GM23248 (cell line): ENCODE measurements around the gene CRYAA.

ENCODE experiments used
- EZH2 ChIP-seq: fragments of 200-600 bp; sonication (generic); IDR thresholded peaks from 2 replicates; pipeline ENCODE4 v1.6.1; 2018; ENCODE audit warnings: antibody characterized with exemption, mild to moderate bottlenecking; ENCODE audit not compliant: insufficient read depth, poor library complexity, severe bottlenecking
- EZH2phosphoT487 ChIP-seq: fragments of 200-600 bp; sonication (generic); IDR thresholded peaks from 2 replicates; pipeline ENCODE4 v1.6.1; 2018; ENCODE audit warnings: antibody characterized with exemption, moderate library complexity, mild to moderate bottlenecking, low read depth; ENCODE audit not compliant: insufficient read depth

DNA sequence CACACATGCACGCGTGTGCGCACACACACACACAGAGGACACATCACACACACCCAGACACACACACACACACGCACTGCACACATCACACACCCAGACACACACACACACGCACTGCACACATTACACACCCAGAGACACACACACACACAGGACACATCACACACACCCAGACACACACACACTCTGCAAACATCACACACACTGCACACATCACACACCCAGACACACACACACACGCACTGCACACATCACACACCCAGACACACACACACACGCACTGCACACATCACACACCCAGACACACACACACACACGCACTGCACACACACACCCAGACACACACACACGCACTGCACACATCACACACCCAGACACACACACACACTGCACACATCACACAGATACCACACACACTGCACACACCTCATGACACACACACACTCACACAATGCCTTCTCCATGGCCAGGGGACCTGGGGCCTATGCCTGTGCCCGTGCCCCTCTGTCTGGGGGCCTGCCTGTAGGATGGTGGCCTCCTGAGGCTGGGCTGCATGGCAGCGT is 24.4 kb downstream of the CRYAA start:
- TF ChIP-seq EZH2, result no peak
- no peak for TF ChIP-seq EZH2phosphoT487
